GM23248 (cell line): ENCODE results near the gene RTN4. TPM values are rescaled to one million over a fixed set of nuclear protein-coding genes. Genes with fewer than 3 reads are reported as not detected.

ENCODE experiments used
- DNase-seq: peaks from one replicate; pipeline ENCODE4 v3.0.0-alpha.2; 2015
- H2AFZ ChIP-seq: fragments of 200-600 bp; sonication (generic); 2 replicates; pipeline ENCODE4 v1.6.1; 2016; ENCODE audit warnings: antibody characterized with exemption
- H3F3A ChIP-seq: fragments of 200-600 bp; sonication (generic); 2 replicates; pipeline ENCODE4 v1.6.1; 2016; ENCODE audit warnings: mild to moderate bottlenecking, antibody characterized with exemption, mixed run types; ENCODE audit not compliant: insufficient read depth
- H3K27ac ChIP-seq: fragments of 200-600 bp; sonication (generic); 2 replicates; pipeline ENCODE4 v1.5.1; 2016; ENCODE audit warnings: mild to moderate bottlenecking
- H3K27me3 ChIP-seq: fragments of 200-600 bp; sonication (generic); replicated peaks from 2 replicates; pipeline ENCODE4 v1.6.1; 2016; ENCODE audit warnings: mild to moderate bottlenecking; ENCODE audit not compliant: insufficient read depth
- H3K36me3 ChIP-seq: fragments of 200-600 bp; sonication (generic); 2 replicates; pipeline ENCODE4 v1.6.1; 2016; ENCODE audit warnings: low read depth, mild to moderate bottlenecking
- H3K4me1 ChIP-seq: fragments of 200-600 bp; sonication (generic); 2 replicates; pipeline ENCODE4 v1.6.1; 2016; ENCODE audit warnings: mild to moderate bottlenecking; ENCODE audit not compliant: insufficient read depth
- H3K4me2 ChIP-seq: fragments of 200-600 bp; sonication (generic); one replicate; pipeline ENCODE4 v1.6.1; 2016; ENCODE audit warnings: mild to moderate bottlenecking; ENCODE audit not compliant: unreplicated experiment
- H3K4me3 ChIP-seq: fragments of 200-600 bp; sonication (generic); 2 replicates; pipeline ENCODE4 v1.5.1; 2016; ENCODE audit warnings: mild to moderate bottlenecking
- H3K79me2 ChIP-seq: fragments of 200-600 bp; sonication (generic); 2 replicates; pipeline ENCODE4 v1.6.1; 2016; ENCODE audit warnings: mild to moderate bottlenecking; ENCODE audit not compliant: insufficient read depth
- H3K9ac ChIP-seq: fragments of 200-600 bp; sonication (generic); 2 replicates; pipeline ENCODE4 v1.6.1; 2016; ENCODE audit warnings: mild to moderate bottlenecking
- H3K9me2 ChIP-seq: fragments of 200-600 bp; sonication (generic); 2 replicates; pipeline ENCODE4 v1.6.1; 2016; ENCODE audit warnings: mixed run types, mild to moderate bottlenecking, moderate library complexity; ENCODE audit not compliant: insufficient read depth
- H3K9me3 ChIP-seq: fragments of 200-600 bp; sonication (generic); one replicate; pipeline ENCODE4 v1.6.1; 2017; ENCODE audit warnings: low read depth
- H4K20me1 ChIP-seq: fragments of 200-600 bp; sonication (generic); 2 replicates; pipeline ENCODE4 v1.6.0; 2016; ENCODE audit not compliant: insufficient read depth
- EZH2 ChIP-seq: fragments of 200-600 bp; sonication (generic); IDR thresholded peaks from 2 replicates; pipeline ENCODE4 v1.6.1; 2018; ENCODE audit warnings: antibody characterized with exemption, mild to moderate bottlenecking; ENCODE audit not compliant: insufficient read depth, poor library complexity, severe bottlenecking
- EZH2phosphoT487 ChIP-seq: fragments of 200-600 bp; sonication (generic); IDR thresholded peaks from 2 replicates; pipeline ENCODE4 v1.6.1; 2018; ENCODE audit warnings: antibody characterized with exemption, moderate library complexity, mild to moderate bottlenecking, low read depth; ENCODE audit not compliant: insufficient read depth
- WGBS, 2 experiments: methylation state at CpG; one replicate each; pipeline ENCODE4 v1.1.6; 2015 to 2017; ENCODE audit warnings: low lambda C conversion rate in 2 of 2, low coverage in 1 of 2; ENCODE audit errors: missing lambda C conversion rate in 2 of 2; 5-methylcytosine and 5-hydroxymethylcytosine counted together
- in situ Hi-C: fragments of 300-500 bp; cut with MboI; formaldehyde crosslinking; loops from 2 replicates; pipeline ENCODE4 v1.15.0; 2020
- polyA plus RNA-seq: library from polyadenylated mRNA; unstranded; fragments of >200 nt; fragmentation: Nextera tagmentation; extraction: Ambion mirVana; gene quantifications from 2 replicates; pipeline ENCODE4 v1.2.1, GENCODE V29; 2016
- total RNA-seq: library from RNA; depleted of rRNA; stranded (reverse); fragments of >200 nt; shearing (Covaris generic); gene quantifications from 2 replicates; pipeline ENCODE4 v1.2.3, GENCODE V29; 2014; rRNA removed

RTN4 gene, protein sequence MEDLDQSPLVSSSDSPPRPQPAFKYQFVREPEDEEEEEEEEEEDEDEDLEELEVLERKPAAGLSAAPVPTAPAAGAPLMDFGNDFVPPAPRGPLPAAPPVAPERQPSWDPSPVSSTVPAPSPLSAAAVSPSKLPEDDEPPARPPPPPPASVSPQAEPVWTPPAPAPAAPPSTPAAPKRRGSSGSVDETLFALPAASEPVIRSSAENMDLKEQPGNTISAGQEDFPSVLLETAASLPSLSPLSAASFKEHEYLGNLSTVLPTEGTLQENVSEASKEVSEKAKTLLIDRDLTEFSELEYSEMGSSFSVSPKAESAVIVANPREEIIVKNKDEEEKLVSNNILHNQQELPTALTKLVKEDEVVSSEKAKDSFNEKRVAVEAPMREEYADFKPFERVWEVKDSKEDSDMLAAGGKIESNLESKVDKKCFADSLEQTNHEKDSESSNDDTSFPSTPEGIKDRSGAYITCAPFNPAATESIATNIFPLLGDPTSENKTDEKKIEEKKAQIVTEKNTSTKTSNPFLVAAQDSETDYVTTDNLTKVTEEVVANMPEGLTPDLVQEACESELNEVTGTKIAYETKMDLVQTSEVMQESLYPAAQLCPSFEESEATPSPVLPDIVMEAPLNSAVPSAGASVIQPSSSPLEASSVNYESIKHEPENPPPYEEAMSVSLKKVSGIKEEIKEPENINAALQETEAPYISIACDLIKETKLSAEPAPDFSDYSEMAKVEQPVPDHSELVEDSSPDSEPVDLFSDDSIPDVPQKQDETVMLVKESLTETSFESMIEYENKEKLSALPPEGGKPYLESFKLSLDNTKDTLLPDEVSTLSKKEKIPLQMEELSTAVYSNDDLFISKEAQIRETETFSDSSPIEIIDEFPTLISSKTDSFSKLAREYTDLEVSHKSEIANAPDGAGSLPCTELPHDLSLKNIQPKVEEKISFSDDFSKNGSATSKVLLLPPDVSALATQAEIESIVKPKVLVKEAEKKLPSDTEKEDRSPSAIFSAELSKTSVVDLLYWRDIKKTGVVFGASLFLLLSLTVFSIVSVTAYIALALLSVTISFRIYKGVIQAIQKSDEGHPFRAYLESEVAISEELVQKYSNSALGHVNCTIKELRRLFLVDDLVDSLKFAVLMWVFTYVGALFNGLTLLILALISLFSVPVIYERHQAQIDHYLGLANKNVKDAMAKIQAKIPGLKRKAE
- total RNA-seq (390 and 425 TPM in 2 replicates), polyA plus RNA-seq (357 and 361 TPM in 2 replicates)

GRCh38 chr2:55050100-55050994, at the start of gene RTN4:
RTN4 (minus strand) TSS chr2:55050451; CDS start chr2:55050300, 151 bp downstream.
- no peak for TF ChIP-seq EZH2phosphoT487
- no peak for TF ChIP-seq EZH2
- H3K79me2 ChIP-seq, result peaks cover 68% of the 10 kb centered on the region
- H4K20me1 ChIP-seq, result peaks cover 6% of the 10 kb centered on the region
- peak; percentile 99 for DNase-seq
- in situ Hi-C loops, result no loop called here
- peak within 1 kb of the TSS; percentile 98 for H3K27ac ChIP-seq
- peak within 1 kb of the TSS; percentile 98 for H3K4me3 ChIP-seq
- H3K4me1 ChIP-seq, result peaks cover 25% of the 10 kb centered on the region
- WGBS, 2 experiments, result 1 to 2% methylated on average over 30 to 60 of the region's 66 CpGs
- peak within 1 kb of the TSS; percentile 44 for H2AFZ ChIP-seq
- peak within 1 kb of the TSS; percentile 99 for H3K9ac ChIP-seq
- no peaks in the 10 kb centered on the region for H3K9me3 ChIP-seq
- no peaks in the 10 kb centered on the region for H3K27me3 ChIP-seq
- H3K9me2 ChIP-seq, result no peaks in the 10 kb centered on the region
- H3F3A ChIP-seq, result peaks cover 48% of the 10 kb centered on the region
- no peaks in the 10 kb centered on the region for H3K36me3 ChIP-seq
- H3K4me2 ChIP-seq, result peak within 1 kb of the TSS; percentile 93

- no peak overlapping the region for H3K9ac ChIP-seq
- in situ Hi-C loops, result no loop called here
- TF ChIP-seq EZH2phosphoT487 (no peak), EZH2 (no peak)
Observed at GRCh38 chr2:55099493-55099877, 49.2 kb upstream of the RTN4 start.

GRCh38 chr2:55097461-55098410, 47.5 kb upstream of the RTN4 start:
- in situ Hi-C loops, result no loop called here
- Histone ChIP-seq H3K9me3 (no peaks in the 10 kb centered on the region), H3K4me1 (peaks cover 72% of the 10 kb centered on the region), H3K36me3 (no peaks in the 10 kb centered on the region), H3F3A (peaks cover 63% of the 10 kb centered on the region), H3K9me2 (no peaks in the 10 kb centered on the region), H4K20me1 (no peaks in the 10 kb centered on the region), H3K79me2 (no peaks in the 10 kb centered on the region), H3K9ac (no peak overlapping the region), H3K27ac (no peak overlapping the region), H3K4me2 (peak overlapping the region; percentile 37), H3K27me3 (no peaks in the 10 kb centered on the region), H2AFZ (no peak overlapping the region), H3K4me3 (no peak overlapping the region)
- 65 to 67% methylated on average over 6 of the region's 6 CpGs for WGBS, 2 experiments
- TF ChIP-seq EZH2phosphoT487 (no peak), EZH2 (no peak)
- peak; percentile 45 for DNase-seq

More at GRCh38 chr2:55099493-55099877, 49.2 kb upstream of the RTN4 start:
- Histone ChIP-seq H3K79me2 (no peaks in the 10 kb centered on the region), H3F3A (peaks cover 62% of the 10 kb centered on the region), H3K27me3 (no peaks in the 10 kb centered on the region), H3K9me3 (no peaks in the 10 kb centered on the region), H3K36me3 (no peaks in the 10 kb centered on the region), H3K27ac (peak overlapping the region; percentile 96), H3K4me1 (peaks cover 69% of the 10 kb centered on the region), H2AFZ (no peak overlapping the region), H4K20me1 (no peaks in the 10 kb centered on the region), H3K4me2 (peak overlapping the region; percentile 64), H3K9me2 (no peaks in the 10 kb centered on the region), H3K4me3 (no peak overlapping the region)
- 99 to 100% methylated on average over 2 of the region's 2 CpGs for WGBS, 2 experiments
- no peak for DNase-seq
